Keratinocyte (primary cell): ENCODE data around the gene GH2. TPM values are rescaled to one million over a fixed set of nuclear protein-coding genes. Genes with fewer than 3 reads are reported as not detected.
"Not testable (repeated sequence)": the region's sequence is repeated elsewhere in the genome, so short reads cannot be mapped to it uniquely, and the experiment has no call there.

Source experiments
- DNase-seq: peaks from one replicate; pipeline ENCODE4 v3.0.0-alpha.2; 2011; ENCODE audit warnings: low read depth, missing footprints, low spot score
- FAIRE-seq: peaks from 2 replicates; lab custom pipeline; 2011; peaks lifted over from hg19 to GRCh38; lab: Jason Lieb, UNC
- H2AFZ ChIP-seq: 2 replicates; pipeline ENCODE4 v1.6.0; 2012; ENCODE audit warnings: low read length, control low read depth, inconsistent platforms; ENCODE audit not compliant: control insufficient read depth
- H3K27ac ChIP-seq: 2 replicates; pipeline ENCODE4 v1.5.1; 2011; ENCODE audit warnings: low read length; ENCODE audit not compliant: control insufficient read depth, insufficient read depth
- H3K27me3 ChIP-seq: 3 replicates; pipeline ENCODE4 v1.6.0; 2011; ENCODE audit warnings: low read length; ENCODE audit not compliant: control insufficient read depth, insufficient read depth; ENCODE audit errors: extremely low read depth
- H3K36me3 ChIP-seq, 2 experiments: 2 replicates in 1 of 2; 3 replicates in 1 of 2; pipeline ENCODE4 v1.5.1; 2011; ENCODE audit warnings: low read length in 2 of 2, mild to moderate bottlenecking in 1 of 2; ENCODE audit not compliant: control insufficient read depth in 2 of 2, insufficient read depth in 2 of 2; ENCODE audit errors: extremely low read depth in 1 of 2
- H3K4me1 ChIP-seq: 3 replicates; pipeline ENCODE4 v1.5.1; 2011; ENCODE audit warnings: low read length; ENCODE audit not compliant: control insufficient read depth, insufficient read depth; ENCODE audit errors: extremely low read depth
- H3K4me2 ChIP-seq: 3 replicates; pipeline ENCODE4 v1.6.0; 2011; ENCODE audit warnings: low read depth, low read length; ENCODE audit not compliant: control insufficient read depth, insufficient read depth; ENCODE audit errors: extremely low read depth
- H3K4me3 ChIP-seq, 3 experiments: fragments of 200-600 bp in 1 of 3; sonication (generic) in 1 of 3; 2 replicates in 2 of 3; 3 replicates in 1 of 3; pipeline ENCODE4 v1.5.1; 2011 to 2016; ENCODE audit warnings: low read length in 3 of 3, mild to moderate bottlenecking in 3 of 3, control low read depth in 2 of 3, inconsistent platforms in 1 of 3, low read depth in 1 of 3, mixed read lengths in 1 of 3, mixed run types in 1 of 3, moderate library complexity in 1 of 3; ENCODE audit not compliant: control insufficient read depth in 2 of 3, insufficient read depth in 2 of 3; ENCODE audit errors: extremely low read depth in 1 of 3
- H3K79me2 ChIP-seq: 2 replicates; pipeline ENCODE4 v1.6.0; 2012; ENCODE audit warnings: low read length; ENCODE audit not compliant: control insufficient read depth, insufficient read depth
- H3K9ac ChIP-seq: 3 replicates; pipeline ENCODE4 v1.6.0; 2011; ENCODE audit warnings: low read length; ENCODE audit not compliant: control insufficient read depth, insufficient read depth; ENCODE audit errors: extremely low read depth
- H3K9me1 ChIP-seq: 3 replicates; pipeline ENCODE4 v1.6.0; 2011; ENCODE audit warnings: low read length; ENCODE audit not compliant: control insufficient read depth, insufficient read depth; ENCODE audit errors: extremely low read depth
- H3K9me3 ChIP-seq: 2 replicates; pipeline ENCODE4 v1.5.1; 2012; ENCODE audit warnings: low read depth, low read length; ENCODE audit not compliant: control insufficient read depth
- H4K20me1 ChIP-seq: 3 replicates; pipeline ENCODE4 v1.6.0; 2011; ENCODE audit warnings: low read length; ENCODE audit not compliant: control insufficient read depth, insufficient read depth; ENCODE audit errors: extremely low read depth
- CTCF ChIP-seq, 3 experiments: IDR thresholded peaks in 1 of 3; conservative IDR thresholded peaks in 1 of 3; optimal IDR thresholded peaks in 1 of 3; 2 replicates in 2 of 3; 3 replicates in 1 of 3; pipeline versions ENCODE3 to v1.5.1; 2011; ENCODE audit warnings: low read length in 3 of 3, mild to moderate bottlenecking in 3 of 3, moderate library complexity in 2 of 3, control low read depth in 1 of 3, inconsistent platforms in 1 of 3; ENCODE audit not compliant: insufficient read depth in 2 of 3; ENCODE audit errors: extremely low read depth in 1 of 3
- EZH2 ChIP-seq: IDR thresholded peaks from one replicate; pipeline ENCODE4 v1.6.1; 2012; ENCODE audit warnings: inconsistent platforms, mild to moderate bottlenecking, low read length, moderate library complexity
- dilution Hi-C: fragments of 300-500 bp; cut with MboI; formaldehyde crosslinking; loops from one replicate; pipeline ENCODE4 v1.7.0; 2020; ENCODE audit warnings: low sequenced_read_pairs; ENCODE audit not compliant: extremely low pct_ligation_motif_present
- polyA plus RNA-seq, 5 experiments: library from polyadenylated mRNA; depleted of rRNA in 3 of 5; stranded (reverse) in 3 of 5; stranded (forward) in 1 of 5; unstranded in 1 of 5; fragments of >200 nt; gene quantifications; 1 replicate in 1 of 5; 2 replicates in 3 of 5; 3 replicates in 1 of 5; pipeline versions ENCODE4 v1.2.1 to v1.2.3, GENCODE V29; 2011 to 2012; ENCODE audit warnings: missing spikeins in 2 of 5, low read depth in 1 of 5, low replicate concordance in 1 of 5

GH2 gene
- polyA plus RNA-seq, 1 donor (not counting 4 experiments of a cell fraction or from before 2014, with no cell fraction given) = not detected

GRCh38 chr17:63926164-63926563 is 44.4 kb upstream of the GH2 start:
- H3K27ac ChIP-seq = no peak overlapping the region
- H2AFZ ChIP-seq = no peak overlapping the region
- no peaks in the 10 kb centered on the region for H3K9me3 ChIP-seq
- no peaks in the 10 kb centered on the region for H3K79me2 ChIP-seq
- dilution Hi-C loops = no loop called here
- DNase-seq = no peak
- no peaks in the 10 kb centered on the region for H3K9me1 ChIP-seq
- H4K20me1 ChIP-seq = no peaks in the 10 kb centered on the region
- H3K4me3 ChIP-seq = no peak overlapping the region
- TF ChIP-seq CTCF (optimal IDR thresholded peaks at IDR 0.05 in 1 of 3, IDR thresholded peaks at IDR 0.05 in 1 of 3, conservative IDR thresholded peaks at IDR 0.05 in 1 of 3; ENCODE audit: extremely low read depth in 1 of 3, insufficient read depth in 2 of 3, low read length in 3 of 3) (no peak), EZH2 (no peak)
- no peak overlapping the region for H3K9ac ChIP-seq
- peaks cover 7% of the 10 kb centered on the region for H3K27me3 ChIP-seq
- H3K4me2 ChIP-seq = no peak overlapping the region
- no peak for FAIRE-seq
- peaks cover 10% of the 10 kb centered on the region for H3K4me1 ChIP-seq
- H3K36me3 ChIP-seq = no peaks in the 10 kb centered on the region

- DNase-seq = no peak
- dilution Hi-C loops = no loop called here
- peaks cover 7% of the 10 kb centered on the region for H3K4me1 ChIP-seq
- H3K27me3 ChIP-seq = peaks cover 7% of the 10 kb centered on the region
- no peaks in the 10 kb centered on the region for H3K9me3 ChIP-seq
- no peaks in the 10 kb centered on the region for H3K9me1 ChIP-seq
- FAIRE-seq = no peak
- no peaks in the 10 kb centered on the region for H3K36me3 ChIP-seq
- TF ChIP-seq EZH2 (no peak), CTCF (optimal IDR thresholded peaks at IDR 0.05 in 1 of 3, IDR thresholded peaks at IDR 0.05 in 1 of 3, conservative IDR thresholded peaks at IDR 0.05 in 1 of 3; ENCODE audit: extremely low read depth in 1 of 3, insufficient read depth in 2 of 3, low read length in 3 of 3) (no peak)
- H3K79me2 ChIP-seq = no peaks in the 10 kb centered on the region
- H3K4me3 ChIP-seq = no peak overlapping the region
- H2AFZ ChIP-seq = no peak overlapping the region
- no peak overlapping the region for H3K9ac ChIP-seq
- H3K27ac ChIP-seq = no peak overlapping the region
- H4K20me1 ChIP-seq = no peaks in the 10 kb centered on the region
- H3K4me2 ChIP-seq = no peak overlapping the region
Measured at GRCh38 chr17:63925615-63926014, 43.9 kb upstream of the GH2 start.

- dilution Hi-C loops, H3K36me3 ChIP-seq, H3K27ac ChIP-seq, H3K4me3 ChIP-seq, DNase-seq, H3K4me1 ChIP-seq, H3K9me3 ChIP-seq, H4K20me1 ChIP-seq, H3K9me1 ChIP-seq, H3K9ac ChIP-seq, H3K79me2 ChIP-seq, H3K4me2 ChIP-seq, H3K27me3 ChIP-seq, H2AFZ ChIP-seq, FAIRE-seq: not testable (repeated sequence)
Measured at GRCh38 chr17:63922402-63922801, 40.7 kb upstream of the GH2 start.

- H3K9ac ChIP-seq, H3K9me1 ChIP-seq, H3K4me2 ChIP-seq, H3K27me3 ChIP-seq, DNase-seq, H3K79me2 ChIP-seq, H3K27ac ChIP-seq, H3K36me3 ChIP-seq, H3K4me1 ChIP-seq, FAIRE-seq, dilution Hi-C loops, H2AFZ ChIP-seq, H4K20me1 ChIP-seq, H3K9me3 ChIP-seq, H3K4me3 ChIP-seq: not testable (repeated sequence)
Measured at GRCh38 chr17:63920779-63921178, 39.0 kb upstream of the GH2 start.
